Thyroid gland (tissue), 4 donors: ENCODE results near the gene ATE1.

ENCODE experiments used
- POLR2A ChIP-seq, 2 donors: fragments of 450-650 bp; IDR thresholded peaks; one replicate each; pipeline ENCODE4 v1.6.1; 2017; ENCODE audit warnings: antibody characterized with exemption in 2 of 2, mild to moderate bottlenecking in 2 of 2, moderate library complexity in 1 of 2
- TF ChIP-seq, protein P1 (sequence below), 6 experiments: fragments of 200-600 bp in 3 of 6; fragments of 450-650 bp in 3 of 6; sonication (generic) in 3 of 6; IDR thresholded peaks; one replicate each; pipeline ENCODE4 v1.5.1; 2016 to 2019; ENCODE audit warnings: antibody characterized with exemption in 6 of 6, mild to moderate bottlenecking in 2 of 6, inconsistent platforms in 1 of 6, moderate library complexity in 1 of 6

DNA sequence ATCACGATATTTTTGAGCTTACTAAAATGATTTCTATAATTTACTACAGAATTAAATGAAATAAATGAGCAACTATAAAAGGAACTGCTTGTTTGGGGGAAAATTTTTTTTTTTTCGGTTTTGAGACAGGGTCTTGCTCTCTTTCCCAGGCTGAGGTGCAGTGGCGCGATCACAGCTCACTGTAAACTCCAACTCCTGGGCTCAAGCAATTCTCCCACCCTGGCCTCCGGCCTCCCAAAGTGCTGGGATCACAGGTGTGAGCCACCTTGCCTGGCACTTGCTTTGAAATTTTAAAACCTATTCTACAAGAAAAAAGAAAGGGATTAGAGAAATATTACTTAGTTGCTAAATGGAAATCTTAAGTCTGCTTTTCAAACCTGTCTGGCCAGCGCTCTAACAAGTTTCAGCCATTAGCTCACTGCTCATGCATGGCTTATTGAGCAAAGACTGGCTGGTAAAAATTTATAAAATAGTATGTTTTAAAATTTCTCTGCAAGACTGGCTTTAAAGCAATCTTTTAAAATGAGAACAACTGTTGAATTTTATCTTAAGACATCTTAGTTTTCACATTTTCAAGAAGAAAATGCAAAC is 144.0 kb downstream of the ATE1 start:
- TF ChIP-seq, protein P1, sequence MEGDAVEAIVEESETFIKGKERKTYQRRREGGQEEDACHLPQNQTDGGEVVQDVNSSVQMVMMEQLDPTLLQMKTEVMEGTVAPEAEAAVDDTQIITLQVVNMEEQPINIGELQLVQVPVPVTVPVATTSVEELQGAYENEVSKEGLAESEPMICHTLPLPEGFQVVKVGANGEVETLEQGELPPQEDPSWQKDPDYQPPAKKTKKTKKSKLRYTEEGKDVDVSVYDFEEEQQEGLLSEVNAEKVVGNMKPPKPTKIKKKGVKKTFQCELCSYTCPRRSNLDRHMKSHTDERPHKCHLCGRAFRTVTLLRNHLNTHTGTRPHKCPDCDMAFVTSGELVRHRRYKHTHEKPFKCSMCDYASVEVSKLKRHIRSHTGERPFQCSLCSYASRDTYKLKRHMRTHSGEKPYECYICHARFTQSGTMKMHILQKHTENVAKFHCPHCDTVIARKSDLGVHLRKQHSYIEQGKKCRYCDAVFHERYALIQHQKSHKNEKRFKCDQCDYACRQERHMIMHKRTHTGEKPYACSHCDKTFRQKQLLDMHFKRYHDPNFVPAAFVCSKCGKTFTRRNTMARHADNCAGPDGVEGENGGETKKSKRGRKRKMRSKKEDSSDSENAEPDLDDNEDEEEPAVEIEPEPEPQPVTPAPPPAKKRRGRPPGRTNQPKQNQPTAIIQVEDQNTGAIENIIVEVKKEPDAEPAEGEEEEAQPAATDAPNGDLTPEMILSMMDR (IDR thresholded peaks at IDR 0.05) = no peak
- TF ChIP-seq POLR2A (IDR thresholded peaks at IDR 0.05) = no peak
